NCI-H82 (cell line): ENCODE data around the gene ZNF592.
A peak's percentile ranks its signal among the peaks of the same experiment; 100 is the strongest.
"Not testable (repeated sequence)": the region's sequence is repeated elsewhere in the genome, so short reads cannot be mapped to it uniquely, and the experiment has no call there.

Experiments
- DNase-seq: peaks from one replicate; lab custom pipeline; 2025; lab: John Stamatoyannopoulos, UW

ZNF592 gene

DNA sequence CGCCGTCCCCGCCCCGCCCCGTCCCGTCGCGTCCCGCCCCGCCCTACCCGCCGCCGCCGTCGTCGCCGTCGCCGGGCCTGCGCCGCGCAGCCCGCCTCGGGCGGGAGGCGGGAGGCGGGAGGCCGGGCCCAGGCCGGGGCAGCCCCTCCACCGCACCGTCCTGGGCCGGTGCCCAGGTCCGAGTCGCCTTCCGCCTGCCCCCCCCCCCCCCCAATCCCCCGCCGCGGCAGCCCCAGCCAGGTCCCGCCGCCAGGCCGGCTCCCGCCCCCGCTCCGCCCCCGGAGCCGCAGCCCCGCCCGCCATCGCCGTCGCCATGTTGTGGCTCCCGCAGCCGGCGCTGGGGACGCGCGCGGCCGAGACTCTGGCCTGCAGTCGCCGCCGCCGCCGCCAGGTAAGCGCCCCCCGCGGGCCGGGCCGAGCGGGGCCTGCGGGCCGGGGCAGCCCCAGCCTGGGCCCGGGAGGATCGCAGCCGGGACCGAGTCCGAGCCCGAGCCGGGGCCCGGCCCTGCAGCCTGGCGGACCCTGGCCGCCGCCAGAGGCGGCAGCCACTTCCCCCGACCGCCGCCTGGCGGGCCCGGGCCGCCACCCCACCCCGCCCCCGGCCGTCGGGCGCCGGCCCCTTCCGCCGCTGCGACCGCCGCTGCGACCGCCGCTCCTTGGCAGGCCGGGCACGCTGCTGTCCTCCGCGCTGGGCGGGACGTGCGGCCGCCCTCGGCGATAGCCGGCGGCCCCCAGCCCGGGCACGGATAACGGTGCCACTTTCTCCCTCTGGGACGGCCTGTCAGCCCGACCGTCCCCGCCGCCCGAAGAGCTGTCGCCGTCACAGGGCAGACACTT, at the start of gene ZNF592:
Gene ZNF592, plus strand, starts transcription at position 319 of the 837 bp plus-strand sequence. CDS start 34,084 bp downstream, outside the sequence.
- peak; percentile 74 for DNase-seq

DNA sequence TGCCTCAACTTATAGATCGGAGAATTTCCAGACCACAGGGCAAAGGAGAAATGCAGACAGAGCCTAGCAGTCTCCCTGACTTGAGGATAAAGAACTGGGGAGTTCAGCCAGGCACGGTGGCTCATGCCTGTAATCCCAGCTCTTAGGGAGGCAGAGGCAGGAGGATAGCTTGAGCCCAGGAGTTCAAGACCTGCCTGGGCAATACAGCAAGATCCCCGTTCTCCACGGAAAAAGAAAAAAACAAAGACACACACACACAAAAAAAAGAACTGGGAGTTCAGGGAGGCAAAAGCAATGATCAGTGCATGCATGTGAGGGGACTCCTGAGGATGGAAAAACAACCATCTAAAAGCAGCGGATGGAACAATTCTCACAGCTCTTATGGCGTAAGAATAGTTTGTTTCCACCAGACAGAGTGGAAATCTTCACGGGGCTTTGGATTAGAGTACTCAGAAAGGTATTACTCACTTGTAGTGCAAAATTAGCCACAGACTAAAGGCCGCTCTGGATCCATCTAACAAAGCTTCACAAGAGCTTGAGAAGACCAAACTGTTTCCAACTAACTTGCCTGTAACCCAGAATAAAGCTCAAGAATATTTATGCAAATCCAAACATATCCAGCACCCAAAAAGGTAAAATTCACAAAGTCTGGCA, 48.7 kb upstream of the ZNF592 start:
- DNase-seq, result no peak

DNA sequence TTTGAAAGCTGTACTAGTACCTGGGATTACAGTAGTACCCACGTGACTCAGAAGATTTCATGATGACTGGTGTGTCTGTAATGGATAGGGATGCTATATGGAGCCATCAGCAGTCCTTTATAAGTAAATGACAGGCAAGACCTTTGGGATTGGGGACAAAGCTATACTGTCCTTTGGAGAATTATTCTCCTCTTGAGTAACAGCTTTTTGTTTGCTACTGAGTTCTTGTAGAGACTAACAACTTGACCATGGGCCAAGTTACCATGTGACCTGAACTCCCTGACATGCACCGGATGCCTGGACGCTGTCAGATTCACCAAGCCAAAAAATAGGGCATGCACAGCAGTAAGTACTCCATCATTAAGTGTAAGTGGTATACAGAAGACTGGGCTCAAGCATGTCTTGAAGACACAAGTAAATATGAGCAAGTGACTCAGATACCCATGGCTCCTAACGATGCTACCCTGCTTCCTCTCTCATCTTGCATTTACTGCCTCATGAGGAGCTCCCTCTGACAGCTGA, 45.4 kb upstream of the ZNF592 start:
- DNase-seq, result no peak

GRCh38 chr15:84703808-84704207, 44.6 kb upstream of the ZNF592 start:
- DNase-seq, result no peak

DNA sequence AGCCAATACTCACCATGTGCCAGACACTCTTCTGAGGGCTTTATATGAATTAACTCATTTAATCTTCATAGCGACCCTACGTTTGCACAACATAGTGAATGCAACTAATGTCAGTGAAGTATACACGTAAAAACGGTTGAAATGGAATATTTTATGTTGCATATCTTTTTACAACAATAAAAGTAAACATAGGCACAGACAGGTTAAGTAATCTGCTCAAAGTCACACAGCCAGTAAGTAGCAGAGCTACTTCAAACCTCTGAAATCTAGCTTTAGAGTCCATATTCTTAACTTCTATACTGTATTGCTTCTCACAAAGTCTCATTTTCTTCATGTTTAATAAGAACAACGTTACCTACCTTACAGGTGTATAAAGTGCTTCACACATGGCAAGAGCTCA, 34.0 kb upstream of the ZNF592 start:
- DNase-seq, result no peak

DNA sequence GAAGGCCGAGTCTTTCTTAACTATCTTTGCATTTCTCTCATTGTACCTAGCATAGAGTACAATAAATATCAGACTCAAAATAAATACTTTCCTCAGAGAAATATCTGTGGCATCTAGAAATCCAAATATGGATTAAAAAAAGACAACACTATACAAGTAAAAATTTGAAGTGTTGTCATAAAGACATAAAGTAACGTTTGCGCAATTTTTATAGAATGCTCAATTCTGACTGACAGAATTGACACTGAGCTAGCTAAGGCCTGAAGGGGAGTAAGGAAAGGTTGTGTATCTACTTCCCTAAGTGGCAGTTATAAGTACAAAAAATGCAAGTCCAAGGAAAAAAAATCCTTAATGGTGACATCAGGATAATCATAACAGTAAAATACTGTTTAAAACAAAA, 33.6 kb upstream of the ZNF592 start:
- DNase-seq, result no peak

DNA sequence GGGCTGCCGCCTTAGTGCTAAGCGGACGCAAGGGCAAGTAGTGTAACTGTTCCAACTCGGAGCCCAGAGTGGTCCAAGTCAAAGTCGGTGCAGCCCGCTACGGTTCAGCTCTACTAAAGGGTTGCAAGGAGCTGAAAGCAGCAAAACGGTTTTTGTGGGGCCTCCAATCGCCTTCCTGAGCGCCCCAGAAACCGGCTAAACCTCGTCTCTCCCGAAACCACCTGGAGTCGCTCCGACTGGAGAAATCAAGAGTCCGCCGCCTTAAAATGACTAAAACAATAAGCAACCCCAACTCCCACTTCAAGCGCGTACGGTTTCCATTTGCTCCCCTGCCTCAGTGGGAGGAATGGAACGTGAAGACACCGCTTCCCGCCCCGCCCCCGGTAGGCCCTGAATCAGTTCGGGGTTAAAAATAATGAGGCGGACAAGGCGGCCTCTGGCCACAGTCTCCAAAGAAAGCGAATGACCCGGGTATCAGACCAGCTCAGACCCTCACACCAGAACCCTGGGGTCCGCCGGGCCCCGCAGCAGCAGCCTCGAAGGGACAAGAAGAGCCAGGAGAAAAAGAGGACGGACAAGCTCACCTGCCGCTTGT, 32.9 kb upstream of the ZNF592 start:
- DNase-seq, result peak; percentile 64

DNA sequence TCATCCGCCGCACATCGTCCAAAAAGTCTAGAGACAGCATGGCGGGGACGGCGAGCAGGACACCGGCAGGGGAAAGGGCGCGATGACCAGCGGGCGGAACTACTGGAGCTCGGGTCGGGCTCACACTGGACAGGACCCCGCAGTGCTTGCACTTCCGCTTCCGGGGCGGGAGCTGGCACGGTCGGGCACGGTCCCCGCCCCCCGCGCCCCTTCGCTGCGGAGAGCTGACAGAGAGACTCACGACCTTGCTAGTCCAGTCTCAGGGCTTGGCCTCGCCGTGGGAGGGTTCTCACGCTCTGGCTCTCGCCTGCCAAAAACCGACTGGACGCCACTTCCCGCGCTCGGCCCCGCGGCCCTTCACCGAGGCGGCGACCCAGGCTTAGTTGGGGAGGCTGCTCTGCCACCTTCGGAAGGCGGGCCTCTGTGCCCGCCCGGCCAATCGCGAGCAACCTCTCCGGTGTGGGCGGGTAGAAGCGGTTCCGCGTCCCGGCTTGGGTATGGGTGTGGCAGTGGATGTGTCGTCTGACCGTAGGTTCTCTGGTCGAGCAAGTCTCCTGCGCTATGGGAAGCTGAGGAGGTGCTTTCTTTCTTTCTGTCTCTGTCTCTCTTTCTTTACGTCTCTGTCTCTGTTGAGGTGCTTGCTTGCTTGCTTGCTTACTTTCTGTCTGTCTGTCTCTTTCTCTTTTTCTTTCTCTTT, 32.2 kb upstream of the ZNF592 start, which contains the start of gene SEC11A:
Gene SEC11A, minus strand, starts transcription at position 104 of the 697 bp plus-strand sequence. Its CDS starts 64 bp downstream, at position 40.
- DNase-seq, result peak; percentile 95

- no peak for DNase-seq
These were observed 27.0 kb upstream of the ZNF592 start for GRCh38 chr15:84721371-84721770.

DNA sequence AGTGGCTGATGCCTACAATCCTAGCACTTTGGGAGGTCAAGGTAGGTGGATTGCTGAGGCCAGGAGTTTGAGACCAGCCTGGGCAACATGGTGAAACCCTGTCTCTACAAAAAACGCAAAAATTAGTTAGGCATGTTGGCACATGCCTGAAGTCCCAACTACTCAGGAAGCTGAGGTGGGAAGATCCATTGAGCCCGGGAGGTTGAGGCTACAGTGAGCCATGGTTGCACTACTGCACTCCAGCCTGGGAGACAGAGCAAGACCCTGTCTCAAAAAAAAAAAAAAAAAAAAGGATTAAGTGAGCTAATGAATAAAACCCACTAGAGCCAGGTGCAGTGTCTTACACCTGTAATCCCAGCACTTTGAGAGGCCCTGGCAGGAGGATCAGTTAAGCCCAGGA, 25.8 kb upstream of the ZNF592 start:
- DNase-seq, result no peak

- no peak for DNase-seq
These were observed 23.3 kb upstream of the ZNF592 start for GRCh38 chr15:84725001-84725491.

DNA sequence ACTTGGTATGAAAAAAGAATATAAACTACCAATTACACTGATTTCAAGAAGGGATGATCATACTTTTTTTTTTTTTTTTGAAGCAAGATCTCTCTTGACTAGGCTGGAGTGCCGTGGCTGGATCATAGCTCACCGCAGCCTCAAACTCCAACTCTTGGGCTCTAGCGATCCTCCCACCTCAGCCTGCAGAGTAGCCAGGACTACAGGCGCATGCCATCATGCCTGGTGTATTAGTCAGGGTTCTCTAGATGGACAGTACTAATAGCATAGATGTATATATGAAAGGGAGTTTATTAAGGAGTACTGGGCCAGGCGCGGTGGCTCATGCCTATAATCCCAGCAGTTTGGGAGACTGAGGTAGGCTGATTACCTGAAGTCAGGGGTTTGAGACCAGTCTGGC, 21.0 kb upstream of the ZNF592 start:
- no peak for DNase-seq

GRCh38 chr15:84731774-84732173, 16.6 kb upstream of the ZNF592 start:
- DNase-seq, result no peak

DNA sequence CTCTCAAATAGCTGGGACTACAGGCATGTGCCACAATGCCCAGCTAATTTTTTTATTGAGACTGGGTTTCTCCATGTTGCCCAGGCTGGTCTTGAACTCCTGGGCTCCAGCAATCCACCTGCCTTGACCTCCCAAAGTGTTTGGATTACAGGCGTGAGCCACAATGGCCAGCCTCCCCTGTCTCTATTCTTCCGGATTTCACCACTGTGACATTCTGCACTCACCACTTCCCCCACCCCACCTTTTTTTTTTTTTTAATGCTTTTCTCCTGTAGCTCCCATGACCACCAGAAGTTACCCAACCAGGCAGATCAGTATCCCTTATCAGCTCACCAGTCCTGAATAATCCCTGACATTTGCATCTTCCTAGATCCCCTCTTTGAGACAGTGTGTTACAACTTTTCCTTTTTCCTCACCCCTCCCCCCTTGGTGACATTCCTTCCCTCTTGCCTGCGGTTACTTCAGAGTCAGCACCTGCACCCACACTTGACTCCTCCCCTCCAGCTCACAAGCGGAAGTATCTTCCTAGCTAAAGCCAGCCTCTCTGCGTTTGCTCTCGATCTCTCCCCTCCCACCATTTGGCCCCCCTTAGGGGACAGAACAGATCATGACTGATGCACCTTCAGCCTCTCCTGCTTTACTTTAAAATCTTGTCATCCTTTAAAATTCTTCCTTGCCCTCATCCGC, 13.5 kb upstream of the ZNF592 start:
- peak; percentile 65 for DNase-seq

DNA sequence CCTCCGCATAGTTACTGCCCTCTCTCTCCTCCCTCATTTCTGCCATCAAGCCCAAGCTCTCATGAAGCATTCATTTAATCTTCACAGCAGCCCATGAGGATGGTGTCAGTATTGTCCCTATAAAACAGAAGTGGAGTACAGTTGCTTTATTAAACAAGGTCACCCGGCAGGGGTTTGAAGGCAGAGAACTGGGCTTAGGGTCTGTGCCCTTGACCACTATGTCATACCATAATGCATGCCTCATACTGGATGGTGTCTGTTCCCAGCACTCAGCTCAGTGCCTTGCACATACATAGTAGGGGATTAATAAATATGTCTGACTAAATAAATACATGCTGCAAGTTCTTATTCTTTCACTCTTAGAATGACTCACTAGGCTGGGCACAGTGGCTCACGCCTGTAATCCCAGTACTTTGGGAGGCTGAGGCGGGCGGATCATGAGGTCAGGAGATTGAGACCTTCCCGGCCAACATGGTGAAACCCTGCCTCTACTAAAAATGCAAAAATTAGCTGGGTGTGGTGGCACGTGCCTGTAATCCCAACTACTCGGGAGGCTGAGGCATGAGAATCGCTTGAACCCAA, 12.8 kb upstream of the ZNF592 start:
- DNase-seq, result not testable (repeated sequence)

GRCh38 chr15:84736375-84736774, 12.0 kb upstream of the ZNF592 start:
- DNase-seq, result no peak

GRCh38 chr15:84737005-84737404, 11.4 kb upstream of the ZNF592 start:
- DNase-seq, result no peak

GRCh38 chr15:84740691-84741090, 7.7 kb upstream of the ZNF592 start:
- DNase-seq, result no peak

- DNase-seq, result no peak
These were observed 7.3 kb upstream of the ZNF592 start for GRCh38 chr15:84741121-84741520.

DNA sequence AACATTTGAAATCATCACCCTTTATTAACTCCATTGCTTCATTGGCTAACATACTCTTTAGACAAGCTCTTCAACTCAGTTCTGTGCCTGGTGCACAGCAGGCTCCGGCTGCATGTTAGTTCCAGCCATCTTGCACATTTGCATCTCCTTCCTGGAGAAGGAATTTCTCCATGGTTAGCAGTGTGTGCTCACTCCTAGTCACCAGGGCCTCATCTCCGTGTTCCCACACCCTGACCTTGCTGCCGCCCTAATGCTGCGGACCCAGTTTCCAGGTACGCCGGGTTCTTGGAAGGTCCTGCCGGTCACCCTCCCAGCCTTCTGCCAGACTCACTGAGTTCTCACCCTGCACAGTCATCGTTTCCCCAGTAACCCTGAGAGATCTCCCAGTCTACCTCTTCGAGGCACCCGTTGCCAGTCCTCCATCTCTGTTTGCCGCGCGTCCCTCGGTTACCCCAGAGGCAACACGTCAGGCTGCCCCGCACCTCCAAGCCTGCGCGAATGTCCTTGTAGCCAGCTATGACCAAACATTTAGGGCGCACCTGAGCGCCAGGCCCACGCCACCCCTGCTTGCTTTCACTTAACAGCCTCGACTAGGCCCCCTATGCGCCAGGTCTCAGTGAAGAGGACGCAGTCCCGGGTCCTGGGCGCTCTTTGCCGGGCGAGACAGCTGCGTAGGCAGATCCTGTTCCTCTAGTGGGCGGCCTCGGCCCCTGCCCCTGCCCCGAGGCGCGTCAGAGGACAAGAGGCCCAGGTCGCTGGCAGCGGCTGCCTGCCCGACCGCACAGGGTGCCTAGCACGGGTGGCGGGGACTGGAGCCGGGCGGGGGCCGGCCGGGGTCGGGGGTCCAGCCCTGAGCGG, 747 bp upstream of the ZNF592 start:
- peak; percentile 75 for DNase-seq
